ENCODE measurements around the gene KRTAP16-1. TPM values are rescaled to one million over a fixed set of nuclear protein-coding genes. Genes with fewer than 3 reads are reported as not detected.

KRTAP16-1 gene
- total RNA-seq, 1 donor from 2014 or later: not detected

DNA sequence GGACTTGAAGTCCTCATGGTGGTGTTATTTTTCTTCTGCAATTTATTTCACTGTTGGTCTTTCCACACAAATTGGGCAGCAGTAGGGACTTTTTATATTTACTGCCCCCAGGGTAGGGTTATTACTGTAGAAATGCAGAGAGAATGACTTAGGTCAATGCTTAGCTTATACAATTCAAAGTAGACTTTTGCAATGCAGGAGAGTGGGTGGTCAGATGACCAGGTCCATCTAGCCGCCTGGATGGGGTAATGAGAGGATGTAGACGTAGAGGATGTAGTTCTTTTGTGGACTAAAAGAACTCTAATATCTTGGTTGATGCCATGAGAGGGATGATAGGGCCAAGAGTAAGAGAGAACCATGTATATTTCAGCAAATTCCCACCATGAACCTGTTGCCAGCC is 9.1 kb upstream of the KRTAP16-1 start:
- peaks cover 7% of the 10 kb centered on the region for H3K27me3 Mint-ChIP-seq (ENCODE audit: low read depth)
- peaks cover 5% of the 10 kb centered on the region for H3K4me1 Mint-ChIP-seq
- no peak overlapping the region for H3K27ac Mint-ChIP-seq (ENCODE audit: unreplicated experiment)
- no peak overlapping the region for H3K4me3 Mint-ChIP-seq
- TF ChIP-seq, protein P1, sequence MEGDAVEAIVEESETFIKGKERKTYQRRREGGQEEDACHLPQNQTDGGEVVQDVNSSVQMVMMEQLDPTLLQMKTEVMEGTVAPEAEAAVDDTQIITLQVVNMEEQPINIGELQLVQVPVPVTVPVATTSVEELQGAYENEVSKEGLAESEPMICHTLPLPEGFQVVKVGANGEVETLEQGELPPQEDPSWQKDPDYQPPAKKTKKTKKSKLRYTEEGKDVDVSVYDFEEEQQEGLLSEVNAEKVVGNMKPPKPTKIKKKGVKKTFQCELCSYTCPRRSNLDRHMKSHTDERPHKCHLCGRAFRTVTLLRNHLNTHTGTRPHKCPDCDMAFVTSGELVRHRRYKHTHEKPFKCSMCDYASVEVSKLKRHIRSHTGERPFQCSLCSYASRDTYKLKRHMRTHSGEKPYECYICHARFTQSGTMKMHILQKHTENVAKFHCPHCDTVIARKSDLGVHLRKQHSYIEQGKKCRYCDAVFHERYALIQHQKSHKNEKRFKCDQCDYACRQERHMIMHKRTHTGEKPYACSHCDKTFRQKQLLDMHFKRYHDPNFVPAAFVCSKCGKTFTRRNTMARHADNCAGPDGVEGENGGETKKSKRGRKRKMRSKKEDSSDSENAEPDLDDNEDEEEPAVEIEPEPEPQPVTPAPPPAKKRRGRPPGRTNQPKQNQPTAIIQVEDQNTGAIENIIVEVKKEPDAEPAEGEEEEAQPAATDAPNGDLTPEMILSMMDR (conservative IDR thresholded peaks at IDR 0.05): no peak
- H3K36me3 Mint-ChIP-seq (ENCODE audit: low read depth): no peaks in the 10 kb centered on the region
- no peak for DNase-seq (ENCODE audit: low read depth, low spot score)
- H3K9me3 Mint-ChIP-seq: peaks cover 6% of the 10 kb centered on the region

GRCh38 chr17:41315814-41316445 is 6.8 kb upstream of the KRTAP16-1 start:
- Mint-ChIP-seq H3K9me3 (peaks cover 6% of the 10 kb centered on the region), H3K4me1 (no peaks in the 10 kb centered on the region), H3K27ac (ENCODE audit: unreplicated experiment) (no peak overlapping the region), H3K4me3 (no peak overlapping the region), H3K36me3 (ENCODE audit: low read depth) (no peaks in the 10 kb centered on the region), H3K27me3 (ENCODE audit: low read depth) (peaks cover 17% of the 10 kb centered on the region)
- no peak for DNase-seq (ENCODE audit: low read depth, low spot score)
- TF ChIP-seq, protein P1 (conservative IDR thresholded peaks at IDR 0.05): no peak

DNA sequence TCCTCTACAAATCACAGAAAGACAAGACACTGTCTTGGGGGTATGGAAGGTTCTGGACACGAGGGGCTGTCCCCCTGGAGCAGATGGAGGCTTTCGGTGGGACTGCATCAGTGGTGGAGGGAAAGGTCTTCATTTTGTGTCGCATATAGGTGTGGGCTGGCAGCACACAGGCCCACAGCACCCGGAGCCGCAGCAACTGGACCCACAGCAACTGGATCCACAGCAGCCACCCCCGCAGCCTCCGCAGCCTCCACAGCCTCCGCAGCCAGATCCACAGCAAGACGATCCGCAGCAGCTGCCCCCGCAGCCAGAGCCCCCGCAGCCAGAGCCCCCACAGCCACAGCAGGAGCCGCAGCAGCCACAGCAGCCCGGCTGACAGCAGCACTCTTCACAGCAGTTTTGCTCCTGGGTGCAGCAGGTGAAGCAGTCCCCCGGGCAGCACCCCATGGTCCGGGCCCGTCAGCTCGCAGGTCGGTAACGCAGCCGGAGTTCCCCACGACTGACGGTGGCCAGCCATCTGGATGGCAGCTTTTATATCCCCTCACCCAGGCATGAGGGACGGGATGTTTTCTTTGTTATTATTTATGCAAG is 6.2 kb upstream of the KRTAP16-1 start, which contains the start of gene KRTAP17-1:
KRTAP17-1 (minus strand) TSS at position 507 of the 591 bp plus-strand sequence; CDS start at position 447, 60 bp downstream.
- Mint-ChIP-seq H3K27me3 (ENCODE audit: low read depth) (peaks cover 21% of the 10 kb centered on the region), H3K4me1 (no peaks in the 10 kb centered on the region), H3K9me3 (peaks cover 4% of the 10 kb centered on the region), H3K36me3 (ENCODE audit: low read depth) (no peaks in the 10 kb centered on the region), H3K27ac (ENCODE audit: unreplicated experiment) (no peak within 1 kb of the TSS), H3K4me3 (no peak within 1 kb of the TSS)
- TF ChIP-seq, protein P1 (conservative IDR thresholded peaks at IDR 0.05): no peak
- no peak for DNase-seq (ENCODE audit: low read depth, low spot score)

- Mint-ChIP-seq H3K9me3 (no peaks in the 10 kb centered on the region), H3K27me3 (ENCODE audit: low read depth) (peaks cover 44% of the 10 kb centered on the region), H3K4me1 (no peaks in the 10 kb centered on the region), H3K4me3 (no peak overlapping the region), H3K27ac (ENCODE audit: unreplicated experiment) (no peak overlapping the region), H3K36me3 (ENCODE audit: low read depth) (no peaks in the 10 kb centered on the region)
- no peak for DNase-seq (ENCODE audit: low read depth, low spot score)
- TF ChIP-seq, protein P1 (conservative IDR thresholded peaks at IDR 0.05): no peak
Observed at GRCh38 chr17:41311111-41311510, 2.0 kb upstream of the KRTAP16-1 start.

- TF ChIP-seq, protein P1 (conservative IDR thresholded peaks at IDR 0.05): no peak
- H3K36me3 Mint-ChIP-seq (ENCODE audit: low read depth): no peaks in the 10 kb centered on the region
- H3K4me1 Mint-ChIP-seq: no peaks in the 10 kb centered on the region
- no peak for DNase-seq (ENCODE audit: low read depth, low spot score)
- peaks cover 41% of the 10 kb centered on the region for H3K27me3 Mint-ChIP-seq (ENCODE audit: low read depth)
- H3K27ac Mint-ChIP-seq (ENCODE audit: unreplicated experiment): no peak overlapping the region
- no peak overlapping the region for H3K4me3 Mint-ChIP-seq
- no peaks in the 10 kb centered on the region for H3K9me3 Mint-ChIP-seq
Observed at GRCh38 chr17:41308251-41308917, 725 bp downstream of the KRTAP16-1 start.

All from neural crest cell (in vitro differentiated cells).